Stimulated activated CD8-positive, alpha-beta memory T cell treated with anti-CD3 and anti-CD28 coated beads, Interleukin-7, amount 100 ng/mL, for 1 hour (primary cell): Measurements from ENCODE around the gene XG.

Experiments
- DNase-seq, 2 donors: peaks; one replicate each; pipeline ENCODE4 v3.0.0-alpha.2; 2020; ENCODE audit warnings: low read depth in 2 of 2

The XG gene

DNA sequence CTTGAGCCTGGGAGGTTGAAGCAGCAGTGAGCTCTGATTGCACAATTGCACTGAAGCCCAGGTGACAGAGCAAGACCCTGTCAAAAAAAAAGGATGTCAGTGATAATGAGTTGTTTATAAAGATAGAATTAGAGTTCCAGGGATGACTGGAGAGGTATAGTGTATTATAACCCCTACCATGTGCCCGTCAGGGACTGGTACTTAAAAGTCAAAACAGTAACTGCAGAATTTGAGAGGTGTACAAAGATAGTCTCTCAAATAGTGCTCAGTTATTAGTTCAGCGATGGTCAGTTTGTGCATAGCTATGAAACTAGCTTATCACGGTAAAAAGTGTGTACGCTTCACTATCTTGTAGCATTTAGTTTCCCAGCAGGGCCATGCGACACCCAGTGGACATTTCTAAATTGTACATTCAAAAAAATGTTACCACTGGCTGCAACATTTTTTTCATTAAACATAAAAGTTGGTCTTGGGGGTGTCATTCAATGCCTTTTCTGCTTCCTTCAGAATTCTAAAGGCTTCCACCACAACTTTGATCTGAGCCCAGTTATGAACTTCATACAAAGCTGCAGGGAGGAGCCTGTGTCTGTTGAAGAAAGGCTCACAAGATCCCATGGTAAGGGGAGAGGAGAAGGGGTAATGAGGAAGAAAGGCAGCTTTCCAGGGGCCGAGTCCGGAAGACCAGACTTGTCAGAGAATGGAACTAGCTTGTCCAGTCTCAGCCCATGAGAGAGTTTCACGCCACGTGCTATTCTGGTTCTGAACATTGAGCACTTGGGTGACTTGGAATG, 67.7 kb downstream of the XG start:
- no peak for DNase-seq

DNA sequence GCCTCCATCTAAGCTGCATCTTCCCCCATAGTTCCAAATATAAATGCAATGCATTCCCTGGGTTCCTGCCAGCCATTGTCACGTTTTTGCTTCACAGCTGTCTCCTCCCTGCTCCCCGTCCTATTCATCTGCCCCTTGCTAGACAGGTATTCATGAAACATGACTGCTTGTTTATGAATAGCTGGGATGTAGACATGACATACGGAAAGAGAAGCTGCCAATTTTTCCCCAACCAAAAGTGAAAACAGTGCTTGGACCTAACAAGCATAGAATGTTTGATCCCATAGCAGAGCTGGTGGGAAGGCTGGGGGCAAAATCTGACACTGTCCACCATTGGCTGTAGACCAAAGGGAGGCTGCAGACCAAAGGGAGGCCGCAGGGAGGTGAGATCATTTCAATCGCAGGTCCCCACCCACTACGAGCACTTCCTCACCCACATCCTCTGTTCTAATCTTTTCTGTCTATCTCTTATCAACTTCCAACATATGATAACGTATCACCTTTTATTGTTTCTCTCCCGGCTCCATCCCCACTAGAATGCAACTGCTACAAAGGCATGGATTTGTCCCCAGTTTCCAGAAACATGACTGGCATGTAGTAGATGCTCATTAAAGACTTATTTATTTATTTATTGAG, 68.4 kb downstream of the XG start:
- DNase-seq: no peak

DNA sequence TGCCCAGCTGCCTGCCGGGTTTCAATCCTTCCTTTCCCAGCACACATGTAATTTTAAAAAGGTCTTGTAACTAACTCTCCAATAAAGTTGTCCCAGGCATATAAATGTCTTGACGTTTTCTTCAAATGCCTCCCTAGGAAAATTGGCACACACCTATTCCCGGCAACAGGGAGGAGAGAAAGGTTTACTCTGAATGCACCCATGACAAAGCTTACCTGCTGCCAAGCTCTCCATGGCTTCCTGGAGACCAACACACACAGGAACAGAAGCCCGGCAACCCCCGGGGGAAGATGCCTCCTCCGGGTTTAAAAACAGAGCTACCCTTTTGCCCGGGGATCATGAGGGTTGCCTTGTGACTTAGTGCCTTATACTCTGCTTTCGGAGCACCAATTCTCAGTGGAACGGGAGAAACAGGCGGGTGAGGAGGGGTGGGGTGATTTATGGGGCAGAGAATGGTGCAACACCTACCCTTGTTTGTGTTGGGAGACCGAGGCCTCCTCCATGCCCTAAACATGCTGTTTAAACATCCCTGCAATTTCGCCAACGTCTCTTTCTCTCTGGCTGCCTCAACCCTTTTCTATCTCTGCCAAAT, 72.1 kb downstream of the XG start:
- no peak for DNase-seq

DNA sequence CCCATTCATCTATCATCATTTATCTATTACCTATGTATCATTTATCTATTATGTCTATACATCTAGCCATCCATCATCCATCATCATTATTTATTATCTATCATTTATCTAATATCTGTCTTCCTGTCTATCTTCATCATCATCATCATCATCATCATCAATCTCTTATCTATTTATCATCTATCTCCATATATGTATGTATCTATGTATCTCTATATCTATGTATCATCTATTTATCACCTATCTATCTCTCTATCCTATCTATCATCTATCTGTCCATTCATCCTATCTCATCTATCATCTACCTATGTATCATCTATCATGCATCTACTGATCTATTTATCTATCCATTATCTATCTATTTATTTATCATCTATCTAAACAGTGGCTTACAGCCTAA, 73.0 kb downstream of the XG start:
- no peak for DNase-seq

DNA sequence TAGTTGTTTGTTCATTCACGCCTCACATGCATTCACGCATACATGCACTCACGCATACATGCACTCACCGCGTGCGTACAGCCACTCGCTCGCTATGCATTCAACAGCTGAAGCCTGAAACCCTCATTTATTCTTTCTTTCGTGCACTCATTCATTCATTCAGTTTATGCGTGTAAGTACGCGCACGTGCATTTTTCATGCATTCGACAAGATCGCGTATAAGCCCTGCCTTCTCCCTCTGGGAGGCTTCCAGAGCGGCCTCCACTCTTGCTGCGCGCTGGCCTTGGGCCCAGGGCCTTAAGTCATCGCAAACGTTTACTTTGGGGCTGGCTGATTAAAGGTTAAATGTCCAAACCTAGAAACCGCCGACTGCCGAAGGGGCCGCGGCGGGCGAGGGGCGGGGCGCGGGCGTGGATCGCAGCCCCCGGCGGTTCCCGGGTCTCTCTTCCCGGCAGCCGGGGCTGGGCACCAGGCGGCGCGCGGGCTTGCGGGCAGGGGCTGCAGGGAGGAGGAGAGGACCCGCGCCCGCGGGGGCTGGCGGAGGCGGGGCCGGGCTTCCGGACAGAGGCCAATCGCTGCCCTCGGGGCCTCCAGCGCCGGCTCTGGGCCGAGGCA, 76.6 kb downstream of the XG start, which contains the start of gene GYG2:
GYG2 (plus strand) TSS at position 587 of the 615 bp plus-strand sequence. CDS start 1,259 bp downstream, outside the sequence.
- DNase-seq: no peak

DNA sequence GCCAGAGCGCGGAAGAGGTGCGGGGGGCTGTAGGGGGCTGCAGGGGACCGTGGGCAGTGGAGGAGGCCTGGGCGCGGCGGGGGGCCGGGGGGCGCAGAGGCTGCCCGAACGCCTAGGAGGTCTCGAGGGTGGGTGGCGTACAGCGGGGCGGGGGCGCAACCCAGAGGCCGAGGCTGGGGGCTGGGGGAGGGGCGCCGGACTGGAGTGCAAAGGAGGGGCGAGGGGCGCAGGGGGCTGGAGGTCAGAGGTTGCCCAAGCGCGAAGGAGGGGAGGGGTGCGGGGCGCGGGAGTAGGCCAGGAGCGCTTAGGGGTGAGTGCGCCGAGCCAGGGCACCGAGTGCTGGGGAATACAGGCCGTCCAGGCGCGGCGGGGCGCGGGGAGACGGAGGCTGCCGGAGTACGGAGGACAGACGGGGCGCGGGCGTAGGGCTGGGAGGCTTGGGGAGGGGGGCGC, 77.1 kb downstream of the XG start:
- no peak for DNase-seq

DNA sequence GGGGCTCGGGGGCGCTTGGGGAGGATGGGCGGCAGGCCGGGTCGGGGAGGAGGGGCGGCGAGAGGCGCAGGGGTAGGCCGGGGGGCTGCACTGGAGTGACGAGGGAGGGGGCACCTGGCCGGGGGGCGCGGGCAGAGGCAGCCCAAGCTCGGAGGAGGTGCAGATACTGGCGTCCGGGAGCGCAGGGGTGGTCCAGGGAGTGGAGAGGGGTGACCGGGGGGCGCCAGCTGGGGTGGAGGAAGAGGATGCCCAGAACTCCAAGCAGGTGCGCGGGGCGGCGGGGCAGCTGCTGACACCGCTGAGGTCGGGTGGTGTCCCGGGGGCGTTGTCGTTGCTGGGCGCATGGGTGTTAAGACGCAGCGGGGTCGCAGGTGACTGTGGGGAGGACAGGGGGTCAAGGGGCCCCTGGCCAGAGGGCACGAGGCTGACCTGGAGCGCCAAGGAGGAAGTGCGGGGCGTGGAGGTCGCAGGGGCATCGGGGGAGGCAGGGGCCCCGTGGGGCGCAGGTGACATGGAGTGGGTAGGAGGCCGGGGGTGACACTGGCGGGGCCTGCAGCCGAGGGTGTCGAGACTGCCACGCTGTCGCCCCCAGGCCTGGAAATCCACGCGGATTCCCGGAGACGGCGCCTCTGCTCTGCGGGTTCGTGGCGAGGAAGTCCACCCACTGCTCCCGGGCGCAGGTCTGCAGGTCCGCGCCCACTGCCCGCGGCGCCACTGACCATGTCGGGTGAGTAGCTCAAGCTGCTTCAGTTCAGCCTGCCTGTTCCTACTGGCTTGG, 77.8 kb downstream of the XG start:
- no peak for DNase-seq

DNA sequence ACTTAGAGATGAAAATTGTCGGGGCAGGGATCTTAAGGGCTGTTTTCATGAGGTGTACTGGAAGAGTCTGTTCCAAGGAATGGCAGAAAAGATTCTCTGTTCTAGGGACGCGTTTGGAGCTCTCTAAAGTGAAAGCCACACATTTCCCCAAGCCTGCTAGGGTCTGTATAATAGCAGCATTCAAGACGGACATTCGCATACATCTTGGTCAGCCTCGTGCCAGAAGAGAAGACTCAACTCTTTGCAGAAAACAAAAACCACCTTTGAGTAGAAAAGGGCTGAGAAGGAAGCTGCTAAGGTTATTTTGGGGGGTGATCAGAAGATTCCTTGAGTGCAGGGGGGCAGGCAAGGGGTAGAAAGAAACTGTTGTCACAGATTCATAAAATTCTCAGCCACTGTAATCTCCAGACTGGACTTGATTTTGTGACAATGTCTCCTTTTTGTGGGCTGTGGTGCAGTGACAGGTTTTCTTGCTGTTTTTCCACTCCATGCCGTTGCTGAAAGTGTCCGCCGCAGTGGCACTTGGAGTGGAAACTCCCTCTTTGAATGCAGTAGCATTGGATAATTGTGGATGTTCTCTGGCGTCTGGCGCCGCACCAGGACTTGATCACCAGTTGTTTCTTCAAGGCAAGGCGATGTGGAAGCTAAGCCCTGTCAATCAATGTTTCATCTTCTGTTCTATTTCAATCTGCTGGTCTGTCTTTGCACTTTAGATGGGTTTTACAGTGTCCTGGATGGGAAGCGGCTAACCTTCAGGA, 79.8 kb downstream of the XG start:
- no peak for DNase-seq

DNA sequence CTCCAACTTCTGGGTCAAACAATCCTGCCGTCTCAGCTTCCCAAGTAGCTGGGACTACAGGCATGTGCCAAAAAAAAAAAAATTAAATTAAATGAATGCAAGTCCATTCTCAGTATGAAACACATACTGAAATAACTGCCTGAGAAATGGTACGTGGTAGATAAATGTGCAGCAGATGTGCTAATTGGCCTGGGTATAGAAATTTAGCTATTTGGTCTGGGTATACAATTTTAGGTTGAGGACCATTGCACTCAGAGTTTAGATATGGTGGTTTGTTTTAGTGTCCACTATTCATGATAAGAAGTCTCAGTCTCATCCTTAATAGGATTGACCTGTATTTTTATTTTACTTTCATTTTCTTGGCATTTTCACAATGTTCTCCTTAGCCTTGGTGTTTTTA, 86.1 kb downstream of the XG start:
- DNase-seq: no peak

DNA sequence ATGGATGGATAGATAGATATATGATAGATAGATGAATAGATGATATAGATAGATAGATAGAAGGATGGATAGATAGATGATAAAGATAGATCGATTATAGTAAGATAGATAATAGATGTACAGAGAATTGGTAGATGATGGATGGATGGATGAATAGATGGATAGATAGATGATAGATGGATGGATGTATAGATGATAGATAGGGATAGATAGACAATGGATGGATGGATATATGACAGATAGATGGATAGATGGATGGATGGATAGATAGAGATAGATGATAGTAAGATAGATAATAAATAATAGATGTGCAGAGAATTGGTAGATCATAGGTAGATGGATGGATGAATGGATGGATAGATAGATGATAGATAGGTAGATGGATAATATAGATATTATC, 89.1 kb downstream of the XG start:
- no peak for DNase-seq

DNA sequence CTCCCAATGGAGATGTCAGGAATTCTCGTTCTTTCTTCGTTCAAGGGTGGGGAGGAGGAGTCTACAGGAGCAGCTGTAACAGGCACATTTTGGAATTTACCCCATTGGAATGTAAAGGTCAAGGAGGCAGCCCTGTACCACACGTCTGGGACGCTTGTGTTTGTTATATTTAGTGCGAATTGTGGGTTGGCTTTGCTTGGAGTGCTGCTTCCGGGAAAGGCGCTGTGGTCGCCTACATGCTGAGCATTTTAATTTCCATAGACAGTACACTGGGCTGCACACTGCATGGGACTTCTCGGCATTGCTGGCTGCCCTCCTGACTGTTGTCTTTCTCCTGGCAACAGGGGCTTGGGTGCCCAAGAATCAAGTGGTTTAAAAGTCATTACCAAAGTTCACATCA, 89.7 kb downstream of the XG start:
- no peak for DNase-seq

DNA sequence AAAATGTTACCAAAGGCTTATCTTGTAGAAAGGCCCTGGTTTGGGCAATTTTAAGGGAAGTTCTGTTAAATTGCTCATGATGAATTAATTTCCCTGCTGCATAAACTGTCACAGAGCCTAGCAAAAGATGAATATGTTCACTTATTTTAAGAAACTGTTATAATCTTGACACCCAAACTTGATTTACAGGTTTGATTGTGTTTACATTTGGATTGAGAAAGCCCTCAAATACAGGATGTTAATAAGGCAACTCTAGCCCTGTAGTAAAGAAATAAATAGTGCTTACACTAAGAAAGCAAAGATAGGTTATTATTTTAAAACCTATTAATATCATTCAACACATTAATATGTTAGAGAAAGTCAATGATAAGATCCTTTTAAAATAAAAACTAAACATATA, 95.2 kb downstream of the XG start:
- DNase-seq: no peak

DNA sequence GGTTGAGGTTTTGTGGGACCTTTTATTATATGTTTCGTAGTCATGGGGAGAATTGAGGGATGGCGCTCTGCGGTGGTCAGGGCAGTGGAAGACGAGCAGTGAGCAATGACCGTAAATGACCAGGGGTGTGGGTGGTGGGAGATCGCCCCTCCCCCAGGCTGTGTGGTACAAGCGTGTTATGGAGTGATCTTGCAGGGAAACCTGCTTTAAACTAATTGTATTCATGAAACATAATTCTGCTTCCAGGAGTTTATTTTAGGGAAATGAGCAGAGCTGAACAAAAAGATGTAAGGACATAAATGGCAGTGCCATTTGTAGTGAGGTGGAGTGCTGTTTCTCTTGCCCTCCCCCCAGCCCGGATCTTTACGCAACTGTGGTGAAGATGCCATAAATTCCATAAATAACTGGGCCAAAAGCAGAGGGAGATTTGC, 97.0 kb downstream of the XG start:
- DNase-seq: no peak

DNA sequence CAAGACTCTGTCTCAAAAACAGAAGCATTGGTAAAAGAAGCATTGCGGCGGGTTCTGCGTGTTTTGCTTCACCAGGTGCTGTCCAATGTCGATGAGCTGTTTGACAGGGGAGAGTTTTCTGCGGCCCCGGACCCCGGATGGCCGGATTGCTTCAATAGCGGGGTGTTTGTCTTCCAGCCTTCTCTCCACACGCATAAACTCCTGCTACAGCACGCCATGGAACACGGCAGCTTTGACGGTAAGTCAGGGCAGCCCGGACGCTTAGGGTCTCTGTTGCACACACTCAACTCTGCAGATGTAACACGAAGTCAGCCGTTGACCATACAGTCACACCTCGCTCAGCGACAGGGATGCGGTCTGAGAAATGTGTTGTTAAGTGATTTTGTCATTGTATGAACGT, 103.1 kb downstream of the XG start:
- DNase-seq: no peak

DNA sequence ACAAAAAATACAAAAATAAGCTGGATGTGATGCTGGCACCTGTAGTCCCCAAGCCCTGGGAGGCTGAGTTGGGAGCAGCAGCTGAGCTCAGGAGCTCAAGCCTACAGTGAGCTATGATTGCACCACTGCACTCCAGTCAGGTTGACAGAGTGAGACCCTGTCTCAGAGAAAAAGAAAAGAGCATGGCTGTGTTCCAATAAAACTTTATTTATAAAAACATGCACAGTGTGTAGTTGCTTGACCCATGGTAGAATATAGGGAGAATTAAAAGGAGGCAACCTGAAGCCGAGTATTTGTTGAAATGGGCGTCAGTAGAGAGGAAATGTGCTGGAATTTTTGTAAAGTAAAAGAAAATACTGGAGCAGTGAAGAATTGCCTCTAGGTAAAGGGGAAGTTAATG, 103.9 kb downstream of the XG start:
- DNase-seq: no peak

DNA sequence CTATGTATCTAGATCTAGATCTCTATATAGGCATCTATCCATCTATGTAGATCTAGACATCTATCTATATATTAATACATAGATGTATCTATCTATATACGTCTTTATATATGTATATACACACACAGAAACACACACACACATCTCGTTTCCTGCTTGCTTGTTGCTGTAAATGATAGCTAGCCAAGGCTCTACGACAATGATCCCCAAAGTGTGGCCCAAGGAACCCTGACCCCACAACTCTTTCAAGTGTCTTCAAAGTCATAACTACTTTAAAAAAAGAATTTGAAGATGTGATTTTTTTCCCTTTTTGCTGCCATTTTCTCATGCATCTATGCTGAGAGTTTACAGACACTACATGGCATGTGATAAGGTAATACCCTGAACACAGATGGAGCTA, 105.7 kb downstream of the XG start:
- no peak for DNase-seq

DNA sequence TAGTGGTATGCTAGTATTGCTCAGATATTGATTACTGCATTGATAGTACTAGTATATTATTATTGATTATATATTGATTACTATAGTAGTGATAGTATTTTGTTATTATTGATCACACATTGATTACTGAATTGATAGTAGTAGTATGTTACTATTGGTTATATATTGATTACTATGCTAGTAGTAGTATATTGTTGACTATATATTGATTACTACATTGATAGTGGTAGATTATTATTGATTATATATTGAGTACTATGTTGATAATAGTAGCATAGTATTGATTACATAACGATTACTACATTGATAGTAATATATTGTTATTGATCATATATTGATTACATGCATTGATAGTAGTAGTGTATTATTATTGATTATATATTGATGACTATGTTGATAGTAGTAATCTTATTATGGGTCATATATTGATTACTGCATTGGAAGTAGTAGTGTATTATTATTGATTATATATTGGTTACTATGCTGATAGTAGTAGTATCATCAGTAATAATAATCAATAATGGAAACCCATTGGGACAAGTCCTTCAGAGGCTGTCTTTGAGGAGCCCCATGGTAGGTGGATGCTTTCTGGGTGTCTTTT, 107.5 kb downstream of the XG start:
- no peak for DNase-seq

DNA sequence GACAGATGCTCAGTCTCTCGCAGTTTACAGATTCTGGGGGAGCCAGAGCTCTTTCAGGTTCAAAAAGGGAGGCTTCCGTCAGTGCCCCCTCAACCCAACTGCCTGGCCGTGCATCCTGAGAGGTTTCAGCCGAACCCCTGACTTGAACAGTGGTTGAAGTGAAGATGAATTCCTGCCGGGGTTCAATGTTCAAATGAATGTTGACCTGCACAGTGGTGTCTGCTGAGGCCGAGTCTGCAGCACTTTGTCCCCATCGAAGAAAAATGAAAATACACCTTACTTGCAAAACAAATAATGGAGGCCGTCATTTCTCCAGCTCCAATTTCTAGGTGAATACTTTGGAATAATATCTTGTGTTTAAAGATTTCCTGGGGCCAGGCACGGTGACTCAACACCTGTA, 110.6 kb downstream of the XG start:
- no peak for DNase-seq

DNA sequence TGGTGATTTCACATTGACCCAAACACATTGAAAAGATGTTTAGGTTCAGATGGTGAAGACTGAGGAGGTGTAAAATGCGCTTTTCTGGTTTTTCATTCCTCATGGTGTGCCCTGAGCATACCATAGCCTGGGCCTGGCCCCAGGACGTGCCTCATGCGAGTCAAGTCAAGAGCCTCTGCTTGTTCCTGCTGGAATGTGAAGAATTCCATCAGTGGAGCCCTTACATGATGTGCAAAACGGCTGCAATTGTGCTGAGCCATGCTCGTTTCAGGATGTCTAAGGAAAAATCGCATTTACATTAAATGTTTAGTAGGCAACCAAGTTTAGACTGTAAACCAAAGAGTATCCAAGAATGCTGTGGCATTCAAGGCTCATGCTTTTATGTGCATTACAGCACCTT, 111.8 kb downstream of the XG start:
- DNase-seq: no peak
